Endothelial cell of umbilical vein (primary cell): ENCODE measurements around the gene TAF1L. TPM values are rescaled to one million over a fixed set of nuclear protein-coding genes. Genes with fewer than 3 reads are reported as not detected.

Experiments
- BruUV-seq: library from RNA; stranded (reverse); fragments of 400-500 nt; replicated peaks from 2 replicates; lab custom pipeline; 2021; lab: Mats Ljungman, UMichigan
- CTCF ChIA-PET: fragments of 300-600, 350-600 bp; sonication (Branson Sonifier 250); formaldehyde crosslinking; loops from one replicate; lab custom pipeline; 2021; ENCODE audit warnings: antibody characterized with exemption, inconsistent platforms; lab: Charles Lee
- POLR2A ChIA-PET: fragments of 300-600, 350-600 bp; sonication (Branson Sonifier 250); formaldehyde crosslinking; loops from one replicate; lab custom pipeline; 2021; ENCODE audit warnings: antibody characterized with exemption, inconsistent platforms; lab: Charles Lee
- DNase-seq: peaks from one replicate; pipeline ENCODE4 v3.0.0-alpha.2; 2011; ENCODE audit warnings: low read depth, low spot score
- FAIRE-seq: peaks from 2 replicates; lab custom pipeline; 2011; peaks lifted over from hg19 to GRCh38; lab: Jason Lieb, UNC
- H2AFZ ChIP-seq: 2 replicates; pipeline ENCODE4 v1.6.0; 2012; ENCODE audit warnings: low read depth, low read length, control low read depth, inconsistent platforms
- H3K27ac ChIP-seq: 2 replicates; pipeline ENCODE4 v1.5.1; 2011; ENCODE audit warnings: low read depth, mild to moderate bottlenecking, control low read depth, low read length, moderate library complexity; ENCODE audit not compliant: insufficient read depth
- H3K27me3 ChIP-seq, 2 experiments: 2 replicates each; pipeline versions ENCODE4 v1.6.0 to v1.6.1; 2011; ENCODE audit warnings: low read length in 2 of 2, mixed read lengths in 1 of 2; ENCODE audit not compliant: control insufficient read depth in 2 of 2, insufficient read depth in 2 of 2
- H3K36me3 ChIP-seq, 2 experiments: 2 replicates in 1 of 2; 3 replicates in 1 of 2; pipeline ENCODE4 v1.5.1; 2011; ENCODE audit warnings: low read length in 2 of 2, mild to moderate bottlenecking in 1 of 2, moderate library complexity in 1 of 2; ENCODE audit not compliant: control insufficient read depth in 2 of 2, insufficient read depth in 2 of 2; ENCODE audit errors: extremely low read depth in 1 of 2
- H3K4me1 ChIP-seq: 3 replicates; pipeline ENCODE4 v1.5.1; 2011; ENCODE audit warnings: mild to moderate bottlenecking, low read length; ENCODE audit not compliant: control insufficient read depth, insufficient read depth; ENCODE audit errors: extremely low read depth
- H3K4me2 ChIP-seq: 2 replicates; pipeline ENCODE4 v1.6.1; 2011; ENCODE audit warnings: low read length, control low read depth, mixed read lengths; ENCODE audit not compliant: insufficient read depth
- H3K4me3 ChIP-seq, 3 experiments: fragments of 200-600 bp in 1 of 3; sonication (generic), shearing (Covaris generic) in 1 of 3; replicated peaks in 1 of 3; 2 replicates each; pipeline ENCODE4 v1.5.1; 2011 to 2016; ENCODE audit warnings: control low read depth in 3 of 3, low read length in 3 of 3, mild to moderate bottlenecking in 2 of 3, inconsistent platforms in 1 of 3, low read depth in 1 of 3, moderate library complexity in 1 of 3; ENCODE audit not compliant: insufficient read depth in 1 of 3
- H3K79me2 ChIP-seq: 2 replicates; pipeline ENCODE4 v1.6.0; 2012; ENCODE audit warnings: low read length, inconsistent platforms; ENCODE audit not compliant: control insufficient read depth, insufficient read depth
- H3K9ac ChIP-seq: replicated peaks from 2 replicates; pipeline ENCODE3; 2011; ENCODE audit warnings: low read length, control low read depth; ENCODE audit not compliant: insufficient read depth; ENCODE audit errors: extremely low read depth
- H3K9me1 ChIP-seq: replicated peaks from 3 replicates; pipeline ENCODE4 v1.6.0; 2011; ENCODE audit warnings: mild to moderate bottlenecking, low read length; ENCODE audit not compliant: control insufficient read depth, insufficient read depth; ENCODE audit errors: extremely low read depth
- H3K9me3 ChIP-seq: replicated peaks from 2 replicates; pipeline ENCODE4 v1.5.1; 2012; ENCODE audit warnings: low read length, inconsistent platforms; ENCODE audit not compliant: control insufficient read depth, insufficient read depth
- H4K20me1 ChIP-seq: replicated peaks from 2 replicates; pipeline ENCODE3; 2011; ENCODE audit warnings: mild to moderate bottlenecking, low read length; ENCODE audit not compliant: control insufficient read depth, insufficient read depth; ENCODE audit errors: extremely low read depth
- CTCF ChIP-seq, 2 donors: IDR thresholded peaks; 1 replicate in 1 of 2; 2 replicates in 1 of 2; pipeline ENCODE4 v1.5.1; 2011; ENCODE audit warnings: low read length in 2 of 2, mild to moderate bottlenecking in 2 of 2, moderate library complexity in 2 of 2, control low read depth in 1 of 2, inconsistent platforms in 1 of 2, low read depth in 1 of 2; ENCODE audit not compliant: insufficient read depth in 1 of 2; ENCODE audit errors: extremely low read depth in 1 of 2
- EZH2 ChIP-seq: IDR thresholded peaks from 2 replicates; pipeline ENCODE4 v1.6.1; 2012; ENCODE audit warnings: borderline replicate concordance, low read depth, mild to moderate bottlenecking, moderate library complexity, low read length, inconsistent platforms; ENCODE audit not compliant: severe bottlenecking
- FOS ChIP-seq: IDR thresholded peaks from 2 replicates; pipeline ENCODE4 v1.6.1; 2011; ENCODE audit warnings: mild to moderate bottlenecking, low read length, moderate library complexity, borderline replicate concordance; ENCODE audit not compliant: insufficient read depth
- GATA2 ChIP-seq: IDR thresholded peaks from 2 replicates; pipeline ENCODE4 v1.7.0; 2011; ENCODE audit warnings: low read depth, mild to moderate bottlenecking, moderate library complexity, mixed read lengths, low read length; ENCODE audit not compliant: insufficient read length, insufficient read depth
- JUN ChIP-seq: IDR thresholded peaks from 2 replicates; pipeline ENCODE4 v1.6.1; 2011; ENCODE audit warnings: borderline replicate concordance, low read depth; ENCODE audit not compliant: insufficient read length, insufficient read depth
- MAX ChIP-seq: IDR thresholded peaks from 2 replicates; pipeline ENCODE4 v1.6.1; 2011; ENCODE audit not compliant: insufficient read depth, insufficient read length
- MYC ChIP-seq: IDR thresholded peaks from one replicate; pipeline ENCODE4 v1.6.1; 2011; ENCODE audit warnings: mild to moderate bottlenecking, low read depth, low read length
- POLR2A ChIP-seq: IDR thresholded peaks from 2 replicates; pipeline ENCODE4 v1.6.1; 2012; ENCODE audit warnings: low read depth, mild to moderate bottlenecking, control low read depth, low read length
- POLR2AphosphoS5 ChIP-seq: IDR thresholded peaks from 2 replicates; pipeline ENCODE4 v1.6.1; 2012; ENCODE audit warnings: low read depth, mild to moderate bottlenecking, control low read depth, low read length, moderate library complexity; ENCODE audit not compliant: insufficient read depth
- dilution Hi-C: fragments of 300-500 bp; cut with MboI; formaldehyde crosslinking; loops from one replicate; pipeline ENCODE4 v1.15.0; 2019; ENCODE audit warnings: low sequenced_read_pairs; ENCODE audit not compliant: extremely low pct_ligation_motif_present
- intact Hi-C: fragments of 100-400 bp; cut with micrococcal nuclease; formaldehyde crosslinking; loops from one replicate; pipeline ENCODE4 v1.10.0; 2022
- polyA plus RNA-seq, 4 experiments: library from polyadenylated mRNA; depleted of rRNA in 3 of 4; stranded (reverse) in 3 of 4; unstranded in 1 of 4; fragments of >200 nt; gene quantifications; 2 replicates each; pipeline versions ENCODE4 v1.2.1 to v1.2.3, GENCODE V29; 2011 to 2012; ENCODE audit warnings: missing spikeins in 1 of 4
- total RNA-seq: library from RNA; stranded (reverse); gene quantifications from 2 replicates; pipeline ENCODE4 v1.2.3, GENCODE V29; 2021

TAF1L gene
- total and polyA plus RNA-seq, 2 donors (not counting 3 experiments of a cell fraction or from before 2014, with no cell fraction given) = not detected

DNA sequence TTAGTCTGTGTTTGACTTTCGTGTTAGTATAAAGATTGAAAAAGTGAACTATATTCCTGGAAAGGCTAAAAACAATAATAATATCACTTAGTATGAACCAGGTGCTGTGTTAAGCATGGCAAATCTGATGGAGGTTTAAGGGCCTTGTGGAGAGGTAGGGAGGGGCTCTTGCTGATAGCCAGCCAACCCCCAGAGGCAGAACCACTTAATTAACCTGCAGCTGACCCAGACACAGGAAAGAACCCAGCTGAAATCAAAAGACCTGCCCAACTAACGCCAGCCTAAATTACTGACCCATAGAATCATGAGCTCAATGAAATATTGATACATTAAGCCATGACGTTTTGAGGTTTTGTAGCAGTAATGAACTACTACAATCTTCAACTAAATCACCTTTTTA lies 28.3 kb upstream of the TAF1L start:
- intact Hi-C loops = no loop called here
- no peak overlapping the region for H3K27ac ChIP-seq
- DNase-seq = no peak
- H3K4me1 ChIP-seq = no peaks in the 10 kb centered on the region
- no peaks in the 10 kb centered on the region for H3K9me1 ChIP-seq
- no peak overlapping the region for H2AFZ ChIP-seq
- H3K36me3 ChIP-seq = no peaks in the 10 kb centered on the region
- POLR2A ChIA-PET = no interaction called here
- no peaks in the 10 kb centered on the region for H3K79me2 ChIP-seq
- dilution Hi-C loops = no loop called here
- H3K4me3 ChIP-seq = no peak overlapping the region
- no peak for FAIRE-seq
- CTCF ChIA-PET = interaction anchor here (1.5 kb wide), 1 partner anchor 19 kb away, joined by 5 read pairs; no protein-coding TSS in a partner anchor
- no peak overlapping the region for H3K9ac ChIP-seq
- TF ChIP-seq MAX = no peak
- no peak for TF ChIP-seq MYC
- TF ChIP-seq EZH2 = no peak
- no peak for TF ChIP-seq FOS
- no peak for TF ChIP-seq GATA2
- no peak for TF ChIP-seq CTCF (IDR thresholded peaks at IDR 0.05; ENCODE audit: extremely low read depth in 1 of 2, insufficient read depth in 1 of 2, low read depth in 1 of 2, low read length in 2 of 2)
- TF ChIP-seq POLR2AphosphoS5 = no peak
- no peak for TF ChIP-seq JUN
- no peak for TF ChIP-seq POLR2A
- no peaks in the 10 kb centered on the region for H3K27me3 ChIP-seq
- H3K9me3 ChIP-seq = no peaks in the 10 kb centered on the region
- H3K4me2 ChIP-seq = no peak overlapping the region
- no TSS peak for BruUV-seq
- no peaks in the 10 kb centered on the region for H4K20me1 ChIP-seq
